ENCODE data around the gene MEX3D.

DNA sequence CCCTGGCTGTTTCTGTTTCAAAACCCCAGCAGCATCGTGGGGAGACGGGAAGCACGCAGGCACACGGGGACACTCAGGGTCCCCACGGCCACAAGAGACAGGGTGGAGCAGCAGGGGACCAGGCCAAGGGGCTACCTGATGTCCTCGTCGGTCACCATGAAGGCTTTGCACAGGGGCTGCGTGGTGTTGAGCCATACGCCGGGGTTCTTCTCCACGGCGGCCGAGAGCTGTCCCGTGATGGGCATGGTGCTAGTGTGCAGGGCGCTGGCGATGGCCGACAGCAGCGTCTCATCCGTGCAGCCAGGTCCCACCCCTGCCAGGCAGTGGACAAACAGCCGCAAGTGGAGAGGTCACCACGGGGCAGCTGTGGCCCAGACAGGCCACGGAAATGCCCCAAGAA, 12.8 kb upstream of the MEX3D start:
- TF ChIP-seq EZH2 (IDR thresholded peaks at IDR 0.05) (no peak), POLR2AphosphoS5 (IDR thresholded peaks at IDR 0.05; ENCODE audit: borderline replicate concordance, low read depth, low read length) (no peak)
